AG09319 (cell line): ENCODE measurements around the gene APAF1.

ENCODE experiments used
- DNase-seq: peaks from one replicate; pipeline ENCODE4 v3.0.0-alpha.2; 2010; ENCODE audit warnings: low read depth; ENCODE audit errors: extremely low read depth
- CTCF ChIP-seq: IDR thresholded peaks from 2 replicates; pipeline ENCODE4 v1.5.1; 2011; ENCODE audit warnings: low read depth, mild to moderate bottlenecking, inconsistent platforms, low read length, moderate library complexity

Gene APAF1

GRCh38 chr12:98714426-98714825 is 69.3 kb downstream of the APAF1 start:
- DNase-seq, result no peak
- TF ChIP-seq CTCF, result no peak

GRCh38 chr12:98719515-98720504 is 74.7 kb downstream of the APAF1 start:
- DNase-seq, result no peak
- TF ChIP-seq CTCF, result no peak

- DNase-seq, result no peak
- TF ChIP-seq CTCF, result no peak
Measured at GRCh38 chr12:98721204-98721702, 76.2 kb downstream of the APAF1 start.

- DNase-seq, result no peak
- no peak for TF ChIP-seq CTCF
Measured at GRCh38 chr12:98724384-98725155, 79.5 kb downstream of the APAF1 start.

GRCh38 chr12:98725476-98726247 is 80.6 kb downstream of the APAF1 start:
- peak; percentile 53 for TF ChIP-seq CTCF
- DNase-seq, result no peak

GRCh38 chr12:98727196-98727595 is 82.1 kb downstream of the APAF1 start:
- DNase-seq, result no peak

More at GRCh38 chr12:98727196-98727595, 82.1 kb downstream of the APAF1 start:
- TF ChIP-seq CTCF, result no peak
